ENCODE results near the gene HOXD4.
A peak's percentile ranks its signal among the peaks of the same experiment; 100 is the strongest.

Gene HOXD4

GRCh38 chr2:176114120-176114929 is 37.0 kb upstream of the HOXD4 start:
- no peak for DNase-seq

DNA sequence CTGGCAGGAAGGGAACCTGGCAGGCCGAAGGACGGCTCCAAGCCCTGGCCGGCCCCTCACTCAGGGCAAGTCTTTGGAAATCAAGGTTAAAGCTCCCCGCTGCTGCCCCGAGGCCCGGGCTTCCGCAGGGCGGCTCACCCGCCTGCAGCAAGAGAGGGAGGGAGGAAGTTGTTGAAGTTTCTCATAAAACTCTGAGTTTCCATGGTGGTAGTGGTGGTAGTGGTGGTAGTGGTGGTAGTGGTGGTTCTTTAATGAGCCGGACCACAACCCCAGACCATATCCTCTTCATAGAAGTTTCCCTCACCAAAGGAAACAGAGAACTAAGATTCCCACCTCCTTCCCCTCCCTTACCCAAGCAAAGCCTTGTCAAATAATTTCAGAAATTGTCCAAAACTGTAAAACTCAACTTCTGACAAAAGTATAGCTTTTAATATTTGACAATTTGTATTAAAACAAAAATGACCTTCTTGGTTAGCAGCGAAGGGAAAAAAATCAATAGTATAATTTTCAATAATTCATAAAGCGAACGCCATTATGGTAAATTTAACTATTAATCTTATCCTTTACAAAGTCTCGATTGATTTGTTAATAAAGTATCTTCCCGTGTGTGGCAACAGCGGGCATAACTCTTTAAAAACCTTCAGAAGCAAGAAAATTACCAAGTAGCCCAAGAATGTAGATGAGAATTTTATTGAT is 36.3 kb upstream of the HOXD4 start:
- no peak for DNase-seq

DNA sequence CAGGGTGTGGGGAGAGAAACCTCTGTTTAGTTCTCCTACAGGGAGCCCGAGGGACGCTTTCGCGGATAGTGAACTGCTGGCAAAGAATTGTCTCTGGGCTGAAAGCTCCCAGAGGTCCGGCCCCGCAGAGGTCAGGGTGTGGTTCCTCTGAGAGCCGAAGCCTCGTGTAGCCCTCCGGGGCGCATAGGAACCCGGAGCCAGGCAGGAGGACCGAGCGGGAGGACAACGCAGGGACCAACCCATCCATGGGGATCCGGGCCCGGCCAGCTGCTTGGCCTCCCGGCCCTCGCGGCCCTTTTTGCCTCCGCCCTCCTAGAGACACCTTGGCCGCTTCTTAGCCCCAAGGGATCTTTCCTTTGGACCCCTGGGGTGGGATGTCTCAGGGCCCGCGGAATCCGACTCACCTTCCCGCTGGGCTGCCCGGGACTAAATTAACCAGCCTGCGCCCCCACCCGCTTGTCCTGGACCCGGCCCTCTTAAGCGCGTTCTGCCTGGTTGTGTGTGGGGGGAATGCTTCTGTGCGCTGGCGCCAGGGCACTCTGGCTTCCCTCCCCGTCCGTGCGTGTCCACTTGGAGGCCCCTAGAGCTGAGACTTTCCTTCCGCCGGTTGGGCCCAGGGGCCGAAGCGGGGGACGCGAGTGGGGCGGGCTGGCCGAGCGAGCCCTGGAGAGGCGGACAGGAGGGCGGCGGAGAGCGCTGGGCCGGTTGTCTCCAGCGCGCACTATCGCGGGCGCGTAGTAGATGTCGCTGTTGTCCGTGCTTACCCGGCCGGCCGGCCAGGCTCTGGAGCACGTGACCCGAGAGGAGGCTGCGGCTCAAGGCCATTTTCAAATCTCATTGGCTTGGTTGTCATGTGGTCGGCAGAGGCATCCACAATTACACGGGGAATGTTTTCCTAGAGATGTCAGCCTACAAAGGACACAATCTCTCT is 35.2 kb upstream of the HOXD4 start, which contains the start of gene HOXD10:
Gene HOXD10, plus strand, starts transcription at position 896 of the 931 bp plus-strand sequence. CDS start 56 bp downstream, outside the sequence.
- DNase-seq, result no peak

- DNase-seq, result no peak
These were observed 34.1 kb upstream of the HOXD4 start for GRCh38 chr2:176117162-176117822.

- no peak for DNase-seq
These were observed 33.5 kb upstream of the HOXD4 start for GRCh38 chr2:176117823-176118371.

GRCh38 chr2:176118601-176119339 is 32.6 kb upstream of the HOXD4 start:
- DNase-seq, result no peak

DNA sequence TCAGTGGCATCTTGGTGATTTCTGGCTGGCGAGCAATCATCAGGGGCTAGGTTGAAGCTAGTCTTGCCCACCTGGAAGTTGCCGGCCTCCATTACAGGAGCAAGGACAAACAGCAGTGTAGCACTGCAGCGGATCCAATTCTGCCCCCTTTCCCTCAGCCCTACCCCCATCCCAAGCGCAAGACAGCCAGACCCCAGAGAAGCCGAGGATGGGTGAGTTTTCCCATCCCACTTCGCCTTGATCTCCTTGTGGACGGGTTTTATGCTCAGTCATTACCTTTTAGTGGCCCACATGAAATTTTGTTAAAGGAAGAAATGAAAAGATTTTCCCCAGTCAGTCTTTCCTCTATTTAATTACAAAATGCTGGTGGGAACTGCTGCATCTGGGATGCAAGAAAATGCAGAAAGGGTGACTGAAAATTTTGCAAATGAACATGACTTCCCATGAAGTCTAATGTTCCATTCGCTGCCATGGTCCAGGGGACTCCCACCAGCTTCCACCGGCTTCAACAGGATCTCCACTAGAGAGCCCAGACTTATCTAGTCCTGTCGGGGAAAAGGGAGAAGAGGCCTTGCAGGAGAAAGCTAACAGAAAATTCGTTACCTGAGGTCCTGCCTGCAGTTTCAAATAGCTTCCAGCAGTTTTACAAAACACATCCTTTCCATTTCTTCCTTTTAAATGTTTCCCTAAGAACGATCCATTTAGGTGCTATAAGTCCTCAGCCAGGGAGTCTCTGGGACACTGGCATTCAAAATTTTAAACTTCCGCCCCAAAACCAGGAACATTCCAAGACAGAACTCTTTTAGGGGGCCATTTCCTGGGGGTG is 30.8 kb upstream of the HOXD4 start:
- DNase-seq, result no peak

GRCh38 chr2:176121190-176122051 is 29.9 kb upstream of the HOXD4 start:
- no peak for DNase-seq

DNA sequence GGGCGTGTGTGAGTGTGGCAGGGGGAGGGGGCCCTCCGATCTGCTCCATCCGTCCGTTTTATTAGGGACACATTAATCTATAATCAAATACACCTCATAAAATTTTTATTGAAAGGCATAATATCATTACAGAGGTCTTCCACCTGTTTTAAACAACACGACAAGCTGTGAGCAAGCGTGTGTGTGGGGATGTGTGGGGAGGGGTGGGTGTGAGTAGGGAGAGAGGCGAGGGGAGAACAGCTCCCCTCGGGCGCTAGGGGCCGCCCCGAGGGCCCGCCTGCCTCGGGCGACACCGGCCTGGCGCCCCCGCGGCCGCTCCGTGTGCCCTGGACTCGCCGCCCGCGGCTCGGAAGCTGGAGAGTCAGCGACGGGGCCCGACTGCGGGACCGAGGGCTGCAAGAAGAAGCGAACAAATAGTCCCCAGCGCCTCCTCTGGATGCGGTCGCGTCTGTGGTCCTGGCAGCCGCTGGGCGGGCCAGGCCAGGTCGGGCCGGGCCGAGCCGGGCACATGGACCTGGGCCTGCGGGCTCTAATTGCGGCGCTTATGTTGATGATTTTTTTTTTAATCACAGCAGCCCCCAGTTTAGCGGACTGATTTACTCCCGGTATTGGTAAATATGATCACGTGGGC is 29.2 kb upstream of the HOXD4 start:
- peak; percentile 47 for DNase-seq

DNA sequence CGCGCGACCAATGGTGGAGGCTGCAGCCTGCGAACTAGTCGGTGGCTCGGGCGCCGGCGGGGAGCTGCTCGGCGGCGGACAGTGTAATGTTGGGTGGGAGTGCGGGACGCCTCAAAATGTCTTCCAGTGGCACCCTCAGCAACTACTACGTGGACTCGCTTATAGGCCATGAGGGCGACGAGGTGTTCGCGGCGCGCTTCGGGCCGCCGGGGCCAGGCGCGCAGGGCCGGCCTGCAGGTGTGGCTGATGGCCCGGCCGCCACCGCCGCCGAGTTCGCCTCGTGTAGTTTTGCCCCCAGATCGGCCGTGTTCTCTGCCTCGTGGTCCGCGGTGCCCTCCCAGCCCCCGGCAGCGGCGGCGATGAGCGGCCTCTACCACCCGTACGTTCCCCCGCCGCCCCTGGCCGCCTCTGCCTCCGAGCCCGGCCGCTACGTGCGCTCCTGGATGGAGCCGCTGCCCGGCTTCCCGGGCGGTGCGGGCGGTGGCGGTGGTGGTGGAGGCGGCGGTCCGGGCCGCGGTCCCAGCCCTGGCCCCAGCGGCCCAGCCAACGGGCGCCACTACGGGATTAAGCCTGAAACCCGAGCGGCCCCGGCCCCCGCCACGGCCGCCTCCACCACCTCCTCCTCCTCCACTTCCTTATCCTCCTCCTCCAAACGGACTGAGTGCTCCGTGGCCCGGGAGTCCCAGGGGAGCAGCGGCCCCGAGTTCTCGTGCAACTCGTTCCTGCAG is 28.5 kb upstream of the HOXD4 start, which contains the start of gene HOXD9:
Gene HOXD9, plus strand, starts transcription at position 37 of the 728 bp plus-strand sequence. Its CDS starts 50 bp downstream, at position 87.
- DNase-seq, result no peak

- no peak for DNase-seq
These were observed 27.8 kb upstream of the HOXD4 start for GRCh38 chr2:176123411-176124109.

DNA sequence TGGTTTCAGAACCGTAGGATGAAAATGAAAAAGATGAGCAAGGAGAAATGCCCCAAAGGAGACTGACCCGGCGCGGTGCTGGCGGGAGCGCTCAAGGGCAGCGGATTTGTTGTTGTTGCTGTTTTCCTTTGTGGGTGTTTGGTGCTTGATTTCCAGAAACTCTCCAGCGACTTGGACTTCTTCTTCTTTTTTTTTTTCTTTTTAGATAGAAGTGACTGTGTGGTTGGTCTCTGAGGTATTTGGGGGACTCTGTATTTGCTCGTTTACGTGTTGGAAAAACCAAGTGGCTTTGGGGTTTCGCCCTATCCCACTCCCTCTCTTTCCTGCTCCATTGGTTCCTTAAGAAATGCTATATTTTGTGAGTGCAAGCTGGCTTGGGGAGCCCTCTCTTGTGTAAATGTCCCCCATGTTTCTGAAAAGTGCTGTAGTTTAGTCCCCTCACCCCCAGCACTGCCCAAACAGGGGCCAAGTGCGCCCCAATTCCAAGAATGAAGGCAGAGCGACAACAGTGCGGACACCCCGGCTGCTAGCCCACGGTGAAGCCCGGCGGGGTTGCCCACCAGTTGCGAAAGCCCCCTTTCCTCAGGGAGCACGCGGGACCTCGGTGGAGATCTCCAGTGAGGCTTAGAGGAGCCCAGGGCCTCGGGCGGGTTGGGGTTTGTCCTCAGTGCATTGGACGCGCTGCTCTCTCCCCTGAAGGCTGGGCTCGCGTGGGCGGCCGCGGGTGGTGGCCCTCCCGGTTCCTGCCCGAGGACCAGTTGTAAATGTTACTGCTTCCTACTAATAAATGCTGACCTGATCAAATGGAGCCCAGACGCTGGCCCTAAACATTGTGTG is 27.0 kb upstream of the HOXD4 start:
- no peak for DNase-seq

DNA sequence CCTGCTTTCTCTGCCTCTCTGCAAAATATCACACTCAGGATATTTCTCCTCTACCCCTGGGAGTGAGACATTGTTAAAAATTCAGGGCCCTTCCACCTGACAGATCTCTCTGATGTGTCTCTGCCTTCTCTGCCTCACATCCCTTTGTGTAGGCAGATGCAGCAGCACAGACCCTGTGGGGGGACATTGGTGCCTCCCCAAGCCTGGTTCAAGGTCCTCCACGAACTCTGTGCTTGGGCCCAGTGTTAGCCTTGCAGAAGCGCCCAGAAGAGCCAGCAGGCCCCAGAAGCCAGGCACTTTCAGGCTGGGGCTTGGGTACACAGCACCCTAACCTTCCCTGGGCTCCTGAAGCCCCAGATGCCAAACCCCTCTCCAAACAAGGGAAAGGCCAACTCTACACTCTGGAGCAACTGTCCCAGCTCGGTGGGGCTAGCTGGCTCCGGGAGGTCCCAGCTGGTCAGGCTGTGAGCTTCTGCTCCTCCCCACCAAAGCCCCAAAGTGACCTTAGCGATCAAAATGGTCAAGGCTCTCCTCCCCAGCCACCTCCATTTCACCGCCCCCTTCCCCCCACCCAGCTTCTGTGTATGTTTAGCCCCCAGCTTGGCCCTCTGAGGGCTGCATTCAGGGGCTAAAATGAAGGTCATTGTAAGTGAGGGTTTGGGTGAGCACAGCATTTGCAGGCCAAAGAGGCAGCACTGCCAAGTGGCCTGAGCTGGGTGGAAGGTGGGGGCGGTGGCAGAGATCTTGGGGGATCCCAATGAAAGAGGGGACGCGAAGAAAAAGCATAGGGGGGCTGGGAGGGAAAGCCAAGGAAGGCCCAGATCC is 26.2 kb upstream of the HOXD4 start:
- DNase-seq, result no peak

DNA sequence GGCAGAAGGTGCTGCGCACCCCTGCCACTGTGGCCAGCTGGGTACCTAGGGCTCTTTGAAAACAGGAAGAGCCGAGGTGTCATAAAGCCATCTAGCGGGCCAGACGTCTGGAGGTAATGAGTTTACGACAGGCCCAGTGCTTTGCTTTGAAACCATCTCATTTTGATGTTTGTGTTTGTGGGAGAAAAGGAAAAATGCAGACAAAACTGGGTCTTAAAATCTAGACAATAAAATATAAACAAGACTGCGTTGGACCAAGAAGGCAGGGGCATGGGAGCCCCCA is 25.6 kb upstream of the HOXD4 start:
- DNase-seq, result no peak

DNA sequence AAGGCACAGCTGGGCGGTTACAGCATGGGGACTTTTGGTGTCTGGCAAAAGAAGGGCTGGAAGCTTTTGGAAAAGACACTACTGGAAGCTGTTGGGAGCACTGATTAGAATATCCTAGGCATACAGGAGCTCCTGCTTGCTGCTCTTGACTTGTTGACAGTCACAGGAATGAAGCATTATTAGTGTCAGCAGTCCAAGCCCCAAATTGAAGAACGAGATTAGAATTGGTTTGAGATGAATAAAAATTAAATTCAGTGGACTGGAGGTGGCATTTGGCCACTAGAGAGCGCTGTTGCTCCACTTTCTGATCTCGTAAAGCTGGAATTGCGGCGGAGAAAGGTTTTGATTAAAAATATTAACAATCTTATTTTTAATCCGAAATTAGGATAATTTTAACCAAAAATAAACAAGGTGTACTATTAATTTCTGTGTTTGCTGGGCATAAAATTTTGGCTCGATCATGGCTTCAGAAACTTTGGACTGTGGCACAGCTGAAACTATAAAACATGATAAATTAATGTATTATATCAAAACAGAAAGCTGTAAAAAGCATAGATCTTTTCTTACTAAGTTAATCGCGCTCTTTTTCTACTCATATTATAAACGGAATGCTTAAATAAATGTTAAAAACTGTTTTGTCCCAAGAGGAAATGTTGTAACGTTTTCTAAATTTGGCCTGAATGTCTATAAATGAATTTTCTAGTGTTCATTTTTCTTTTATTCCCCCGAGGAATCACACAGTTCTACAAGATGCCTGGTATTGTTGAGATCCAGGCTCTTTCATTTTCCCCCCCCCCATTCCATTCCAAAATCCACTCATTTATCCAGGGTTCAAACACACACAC is 24.2 kb upstream of the HOXD4 start:
- peak; percentile 26 for DNase-seq
